Left hindlimb (tissue), 1 donor: ENCODE measurements around the gene DUSP3.

ENCODE experiments used
- DNase-seq: peaks from one replicate; pipeline ENCODE4 v3.0.0-alpha.2; 2018

DUSP3 gene

GRCh38 chr17:43778337-43779144, at the start of gene DUSP3:
Gene DUSP3, minus strand, starts transcription at chr17:43778977. Its CDS starts 53 bp downstream, at chr17:43778924.
- peak; percentile 93 for DNase-seq

- DNase-seq = no peak
These were observed 48.8 kb upstream of the DUSP3 start for GRCh38 chr17:43827596-43827995.

GRCh38 chr17:43826206-43826605, 47.4 kb upstream of the DUSP3 start:
- DNase-seq = no peak

GRCh38 chr17:43825567-43825966, 46.8 kb upstream of the DUSP3 start:
- DNase-seq = no peak

- no peak for DNase-seq
These were observed 44.7 kb upstream of the DUSP3 start for GRCh38 chr17:43823350-43824084.

GRCh38 chr17:43822570-43823190, 43.9 kb upstream of the DUSP3 start:
- DNase-seq = no peak

- no peak for DNase-seq
These were observed 42.0 kb upstream of the DUSP3 start for GRCh38 chr17:43820759-43821158.

- DNase-seq = no peak
These were observed 40.2 kb upstream of the DUSP3 start for GRCh38 chr17:43818966-43819365.

- DNase-seq = no peak
These were observed 39.0 kb upstream of the DUSP3 start for GRCh38 chr17:43817826-43818225.

GRCh38 chr17:43816336-43817320, 37.9 kb upstream of the DUSP3 start:
- no peak for DNase-seq

- no peak for DNase-seq
These were observed 35.9 kb upstream of the DUSP3 start for GRCh38 chr17:43814714-43815113.

GRCh38 chr17:43814026-43814425, 35.2 kb upstream of the DUSP3 start:
- no peak for DNase-seq

GRCh38 chr17:43813386-43813785, 34.6 kb upstream of the DUSP3 start:
- no peak for DNase-seq

- DNase-seq = no peak
These were observed 33.9 kb upstream of the DUSP3 start for GRCh38 chr17:43812396-43813265.

- no peak for DNase-seq
These were observed 32.0 kb upstream of the DUSP3 start for GRCh38 chr17:43810823-43811222.

GRCh38 chr17:43810226-43810715, 31.5 kb upstream of the DUSP3 start:
- DNase-seq = no peak

- no peak for DNase-seq
These were observed 30.3 kb upstream of the DUSP3 start for GRCh38 chr17:43809121-43809520.

- DNase-seq = no peak
These were observed 29.3 kb upstream of the DUSP3 start for GRCh38 chr17:43808076-43808475.

- no peak for DNase-seq
These were observed 26.3 kb upstream of the DUSP3 start for GRCh38 chr17:43805117-43805516.

- no peak for DNase-seq
These were observed 25.0 kb upstream of the DUSP3 start for GRCh38 chr17:43803758-43804157.

GRCh38 chr17:43801844-43802243, 23.1 kb upstream of the DUSP3 start:
- no peak for DNase-seq
